Measurements from ENCODE around the gene TPCN2.

- TF ChIP-seq CTCF (IDR thresholded peaks at IDR 0.05) (no peak), POLR2A (IDR thresholded peaks at IDR 0.05) (no peak)
These were observed 61.7 kb downstream of the TPCN2 start for GRCh38 chr11:69110451-69110850.
